GM21723 (cell line): ENCODE measurements around the gene POC1B.

Experiments
- ATAC-seq: cut with Tn5 transposase; IDR thresholded peaks from one replicate; pipeline ENCODE4 v1.9.1; 2021; ENCODE audit warnings: mild to moderate bottlenecking, moderate library complexity; ENCODE audit not compliant: unreplicated experiment

POC1B gene

DNA sequence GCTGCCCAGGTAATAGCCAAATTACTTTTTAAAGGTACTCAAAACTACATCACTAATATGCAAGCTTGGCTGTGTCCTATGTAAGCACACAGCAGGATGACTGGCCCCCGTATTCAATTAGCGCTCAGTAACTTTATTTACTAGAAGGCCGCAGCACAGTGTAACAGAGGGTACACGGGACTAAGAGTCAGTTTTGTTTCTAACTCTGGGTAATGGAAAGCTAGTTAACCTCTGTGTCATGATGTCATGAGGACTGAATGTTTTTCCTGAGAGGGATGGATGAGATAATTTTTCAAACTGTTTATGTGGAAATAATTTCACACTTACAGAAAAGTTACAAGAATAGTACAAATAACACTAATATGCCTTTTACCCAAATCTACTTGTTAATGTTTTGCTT is 28.4 kb downstream of the POC1B start:
- no peak for ATAC-seq

DNA sequence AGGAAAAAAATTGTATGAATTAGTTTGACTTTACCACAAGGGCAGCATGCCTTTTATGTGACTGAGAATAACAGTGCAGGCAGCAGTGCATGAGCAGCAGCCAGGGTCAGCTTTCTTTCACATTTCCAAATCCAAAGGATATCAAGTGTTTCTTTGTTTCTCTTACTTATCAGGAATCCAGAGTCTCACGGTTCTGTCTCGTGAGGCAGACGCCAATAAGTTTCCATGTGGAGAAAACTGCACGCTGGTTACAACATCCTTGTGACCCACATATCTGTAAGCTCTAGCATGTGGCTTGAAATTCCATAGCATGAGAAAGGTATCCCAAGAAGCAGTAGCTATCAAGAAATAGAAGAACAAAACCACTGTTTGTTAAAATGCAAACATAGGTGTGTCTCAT is 28.8 kb downstream of the POC1B start:
- ATAC-seq, result no peak

DNA sequence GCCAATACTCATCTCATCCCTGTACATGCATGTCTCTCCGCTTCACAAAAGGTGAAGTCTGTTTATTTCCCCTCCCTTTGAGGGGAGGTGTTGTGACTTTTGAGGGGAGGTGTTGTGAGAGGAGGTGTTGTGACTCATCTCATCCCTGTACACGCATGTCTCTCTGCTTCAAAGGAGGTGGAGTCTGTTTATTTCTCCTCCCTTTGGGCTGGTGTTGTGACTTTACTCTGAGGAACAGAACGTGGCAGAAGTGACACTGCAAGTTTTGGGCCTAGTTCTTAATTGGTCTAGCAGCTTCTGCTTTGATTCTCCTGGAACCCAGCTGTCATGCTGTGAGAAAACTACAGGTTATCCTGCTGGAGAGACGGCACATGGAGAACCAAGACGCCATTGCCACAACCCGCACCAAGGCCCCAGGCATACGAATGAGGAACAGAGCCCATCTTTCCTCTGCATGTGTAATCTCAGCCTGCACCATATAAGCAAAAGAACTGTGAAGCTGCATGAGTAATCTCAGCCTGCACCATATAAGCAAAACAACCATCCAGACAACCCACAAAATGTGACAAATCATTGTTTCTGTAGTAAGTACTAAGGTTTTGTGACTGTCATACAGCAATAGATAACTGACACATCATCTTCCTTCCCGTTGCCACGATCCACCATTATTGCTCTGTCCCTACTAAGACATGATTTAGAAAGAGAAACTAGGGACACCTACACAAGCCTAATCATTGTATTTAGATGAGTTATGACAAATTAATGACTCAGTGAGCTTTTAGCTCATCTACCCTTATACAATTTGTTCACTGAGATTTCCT is 31.2 kb downstream of the POC1B start:
- no peak for ATAC-seq

DNA sequence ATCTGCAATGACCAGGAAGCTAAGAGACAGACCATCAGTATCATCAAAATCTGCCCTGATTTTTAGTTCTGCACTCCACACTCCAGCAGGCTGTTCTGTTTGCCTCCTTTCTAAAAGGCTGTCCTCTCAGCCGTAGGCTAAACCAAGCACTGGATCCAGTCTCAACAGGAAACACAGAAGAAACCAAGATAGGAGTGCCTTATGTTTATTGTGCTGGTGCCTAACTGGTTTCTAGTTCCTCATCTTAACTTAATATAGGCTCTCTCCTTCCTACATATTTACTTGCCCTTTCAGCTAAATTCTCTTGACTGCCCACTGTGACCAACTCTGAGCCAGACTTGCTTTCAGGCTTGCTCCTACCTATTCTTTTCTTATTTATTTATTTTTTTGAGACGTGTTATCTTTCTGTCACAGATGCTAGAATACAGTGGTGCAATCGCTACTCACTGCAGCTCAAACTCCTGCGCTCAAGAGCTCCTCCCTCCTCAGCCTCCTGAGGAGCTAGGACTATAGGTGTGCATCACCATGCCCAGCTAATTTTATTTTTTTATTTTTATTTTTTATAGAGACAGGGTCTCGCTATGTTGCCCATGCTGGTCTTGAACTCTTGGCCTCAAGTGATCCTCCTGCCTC is 32.1 kb downstream of the POC1B start:
- no peak for ATAC-seq

DNA sequence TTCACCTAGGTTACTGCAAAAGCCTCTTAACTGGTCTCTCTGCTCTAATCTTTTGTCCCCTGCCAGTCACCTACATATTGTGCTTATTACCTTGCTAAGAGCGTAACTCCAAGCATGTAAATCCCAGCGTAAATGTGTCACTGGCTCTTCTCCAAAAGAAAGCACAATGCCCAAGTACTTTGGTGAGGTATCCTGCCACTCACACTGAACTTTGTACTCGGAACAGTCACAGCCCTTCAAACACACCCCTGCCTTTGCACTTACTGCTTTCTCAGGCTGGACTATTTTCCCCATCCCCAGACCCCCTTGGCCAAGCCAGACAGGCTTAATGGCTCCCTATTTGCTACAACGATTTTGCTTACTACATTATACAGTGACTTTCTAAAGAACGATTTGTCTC is 33.0 kb downstream of the POC1B start:
- no peak for ATAC-seq

DNA sequence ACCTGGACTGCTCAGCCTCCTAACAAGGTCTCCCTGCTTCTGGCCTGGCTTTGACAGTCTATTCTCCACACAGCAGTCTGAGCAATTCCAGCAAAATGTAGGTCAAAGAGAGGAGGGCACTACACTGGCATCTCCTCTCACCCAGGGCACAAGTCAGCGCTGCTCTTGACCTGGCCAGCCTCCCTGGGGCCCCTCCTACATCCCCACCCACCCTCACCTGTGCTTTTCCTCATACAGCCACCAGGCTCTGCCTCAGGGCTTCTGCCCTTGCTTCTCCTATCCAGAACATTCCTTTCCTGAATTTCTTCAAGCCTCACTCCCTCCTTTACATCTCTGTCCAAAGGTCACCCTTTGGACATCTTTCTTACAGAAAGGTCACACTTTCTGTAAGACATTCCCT is 34.9 kb downstream of the POC1B start:
- no peak for ATAC-seq

DNA sequence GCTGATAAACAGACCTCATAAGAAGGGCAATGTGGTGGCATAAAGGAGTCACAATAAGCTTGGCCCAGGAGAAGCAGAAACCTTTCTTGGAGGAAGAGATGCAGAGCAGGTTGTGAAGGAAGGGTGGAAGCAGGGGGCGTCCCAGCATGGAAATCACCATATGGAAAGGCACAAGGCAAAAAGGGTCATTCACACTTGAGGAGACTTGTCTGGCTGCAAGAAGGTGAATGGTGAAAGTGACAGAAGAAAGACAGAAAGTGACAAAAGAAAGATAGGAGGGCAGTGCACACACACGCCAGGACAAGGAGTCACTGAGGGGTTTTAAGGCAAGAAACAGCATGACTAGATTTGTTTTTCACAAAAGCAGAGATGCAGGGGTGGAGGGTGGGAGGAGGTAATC is 39.6 kb downstream of the POC1B start:
- no peak for ATAC-seq

DNA sequence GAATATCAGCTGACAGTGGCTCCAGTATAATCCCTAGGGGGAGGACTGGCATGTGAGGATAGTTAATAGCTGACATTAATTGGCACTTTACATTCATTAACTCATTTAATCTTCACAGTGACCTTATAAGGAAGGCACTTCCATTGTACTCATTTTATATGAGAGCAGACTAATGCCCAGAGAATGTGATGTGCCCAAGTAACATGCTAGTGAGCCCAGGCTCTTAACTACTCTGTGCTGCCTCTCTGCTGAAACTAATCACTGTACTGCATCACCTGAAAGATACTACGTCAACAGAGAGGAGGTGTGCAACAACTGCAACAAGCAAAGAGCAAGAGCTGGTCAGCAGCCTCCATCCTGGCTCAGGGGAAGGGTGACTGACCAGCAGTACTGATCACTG is 41.4 kb downstream of the POC1B start:
- no peak for ATAC-seq

DNA sequence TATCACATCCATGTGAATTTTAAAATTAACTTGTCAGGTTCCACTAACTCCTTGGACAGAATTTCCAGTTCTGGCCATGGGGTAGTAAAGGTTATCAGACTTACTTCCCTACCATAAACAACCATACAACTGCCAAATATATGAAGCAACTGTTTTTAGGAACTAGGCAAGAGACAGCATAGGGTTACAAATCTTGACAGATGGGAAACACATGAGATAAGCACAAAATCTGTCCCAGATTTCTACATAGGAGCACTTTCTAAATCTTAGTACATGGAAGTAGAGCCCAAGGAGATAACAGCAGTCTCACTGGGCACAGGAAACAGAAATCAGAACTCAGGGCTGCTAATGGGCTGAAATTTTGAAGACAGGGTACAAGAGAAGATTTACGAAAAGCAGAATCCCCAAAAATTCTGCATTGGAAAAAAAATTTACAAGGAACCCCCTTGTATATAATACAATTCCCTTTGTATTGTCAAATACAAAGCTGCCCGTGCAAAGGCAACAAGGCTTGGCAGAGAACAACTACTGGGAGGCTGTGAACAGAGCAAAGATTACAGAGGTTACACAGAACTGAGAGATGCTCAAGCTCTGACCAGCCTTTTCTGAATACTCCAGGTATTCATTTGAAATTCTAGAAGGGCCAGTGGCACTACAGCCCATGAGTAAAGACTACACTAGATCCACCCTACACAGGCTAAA is 44.5 kb downstream of the POC1B start:
- ATAC-seq, result no peak

DNA sequence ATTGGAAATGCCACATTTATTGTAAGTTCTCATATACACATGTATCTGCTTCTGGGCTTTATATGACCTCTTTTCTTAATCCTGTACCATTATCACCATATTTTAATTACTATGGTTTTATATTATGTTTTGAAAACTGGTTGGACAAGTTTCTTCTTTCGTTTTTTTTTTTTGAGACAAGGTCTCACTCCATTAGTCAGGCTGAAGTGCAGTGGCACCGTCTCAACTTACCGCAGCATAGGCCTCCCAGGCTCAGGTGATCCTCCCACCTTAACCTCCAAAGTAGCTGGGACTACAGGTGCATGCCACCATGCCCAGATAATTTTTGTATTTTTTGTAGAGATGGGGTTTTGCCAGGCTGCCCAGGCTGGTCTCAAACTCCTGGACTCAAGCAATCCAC is 45.9 kb downstream of the POC1B start:
- ATAC-seq, result no peak

DNA sequence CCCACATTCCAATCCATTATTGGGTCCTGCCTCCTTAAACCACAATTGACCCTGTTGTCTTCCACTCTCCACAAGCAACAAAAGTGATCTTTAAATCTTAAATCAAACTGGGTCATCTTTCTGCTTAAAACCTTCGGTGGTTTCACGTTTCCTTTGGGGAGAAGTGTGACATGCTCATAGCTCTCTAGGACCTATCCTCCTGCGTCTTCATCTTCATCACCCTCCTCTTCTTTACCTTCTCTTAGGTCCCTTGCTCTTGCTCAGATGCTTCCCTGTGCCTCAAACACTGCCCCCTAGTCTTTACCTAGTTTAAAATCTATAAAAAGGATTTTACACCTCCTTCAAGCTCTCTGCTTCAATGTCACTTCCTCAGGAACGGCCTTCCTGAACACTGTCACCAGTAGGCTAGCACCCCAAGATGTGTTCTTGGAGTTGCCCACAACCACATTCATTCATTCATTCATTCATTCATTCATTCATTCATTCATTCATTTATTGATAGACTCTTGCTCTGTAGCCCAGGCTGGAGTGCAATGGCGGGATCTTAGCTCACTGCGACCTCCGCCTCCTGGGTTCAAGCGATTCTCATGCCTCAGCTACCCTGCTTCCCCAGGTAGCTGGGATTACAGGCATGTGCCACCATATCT is 48.1 kb downstream of the POC1B start:
- no peak for ATAC-seq

DNA sequence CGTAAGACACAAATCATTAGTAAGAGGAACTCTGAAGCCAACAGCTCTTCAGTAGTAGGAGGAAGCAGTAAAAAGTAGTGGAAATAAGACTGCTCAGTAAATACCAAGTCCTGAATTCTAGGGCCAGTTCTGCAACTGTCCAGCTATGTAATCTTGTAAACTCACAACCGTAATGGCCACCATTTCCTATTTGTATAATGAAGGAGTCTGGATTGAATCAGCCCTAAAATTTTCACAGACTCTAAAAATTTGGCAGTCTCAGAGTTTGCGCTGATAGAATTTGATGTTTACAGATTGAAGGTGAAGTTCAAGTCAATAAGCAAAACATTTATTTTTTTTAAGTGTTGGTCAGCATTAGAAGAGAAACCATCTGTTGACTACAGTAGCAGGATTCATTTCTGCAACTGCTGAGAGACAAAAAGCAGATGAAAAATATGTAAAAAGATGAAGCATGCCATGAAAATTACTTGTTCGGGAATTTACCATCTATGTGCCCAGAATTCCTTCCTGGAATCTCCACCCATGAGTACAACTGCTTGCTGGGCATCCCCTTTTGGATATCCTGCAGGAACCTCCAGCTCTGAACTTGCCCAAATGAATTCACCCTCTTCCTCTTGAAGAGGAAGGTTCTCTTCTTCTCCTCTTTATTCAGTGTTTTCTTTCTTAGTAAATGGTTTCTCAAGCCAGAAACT is 48.8 kb downstream of the POC1B start:
- no peak for ATAC-seq

DNA sequence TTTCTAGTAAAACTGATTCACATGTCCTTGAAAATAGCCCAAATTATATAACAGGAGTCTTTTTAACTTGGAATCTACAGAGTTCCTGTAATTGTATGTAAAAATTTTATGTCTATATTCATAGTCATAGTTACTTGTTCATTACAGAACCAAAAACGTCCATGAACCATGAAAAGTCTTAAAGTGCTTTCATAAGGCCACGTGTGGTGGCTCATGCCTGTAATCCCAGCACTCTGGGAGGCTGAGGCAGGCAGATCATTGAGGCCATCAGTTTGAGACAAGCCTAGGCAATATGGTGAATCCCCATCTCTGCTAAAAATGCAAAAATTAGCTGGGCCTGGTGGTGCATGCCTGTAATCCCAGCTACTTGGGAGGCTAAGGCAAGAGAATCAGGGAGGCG is 49.6 kb downstream of the POC1B start:
- no peak for ATAC-seq

DNA sequence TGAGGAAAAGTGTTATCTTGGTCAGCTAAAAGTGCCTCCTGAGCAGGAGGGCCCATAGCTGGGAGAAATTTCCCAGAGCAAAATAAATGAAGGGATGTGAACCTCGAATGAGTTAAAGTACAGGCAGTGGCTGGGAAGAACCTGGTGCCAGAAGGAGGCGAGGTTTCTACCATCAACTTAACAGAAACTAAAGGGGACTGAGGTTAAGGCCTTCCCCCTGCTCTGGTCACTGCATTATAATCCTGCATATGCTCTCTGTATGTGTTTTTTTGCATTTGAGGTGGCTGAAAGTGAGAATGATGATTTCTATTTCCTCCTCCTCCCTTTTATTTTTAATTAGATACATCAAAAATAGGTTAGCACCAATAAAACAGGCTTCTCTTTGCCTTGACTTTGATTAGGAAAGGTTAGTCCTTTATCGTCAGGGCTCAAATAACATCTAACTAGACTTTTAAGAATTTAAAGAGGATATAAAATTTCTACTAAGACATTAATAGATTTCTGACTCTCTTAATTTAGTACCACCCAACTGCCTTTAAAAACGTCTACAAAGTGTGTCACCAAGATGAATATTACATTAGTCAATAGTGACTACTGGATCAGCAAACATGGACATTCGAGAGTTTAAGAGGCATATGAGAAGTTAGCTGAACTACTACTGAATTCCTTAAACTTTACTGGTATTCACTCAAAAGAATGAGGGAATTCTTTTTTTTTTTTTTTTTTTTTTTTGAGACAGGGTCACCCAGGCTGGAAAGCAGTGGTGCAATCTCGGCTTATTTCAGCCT is 50.5 kb downstream of the POC1B start:
- peak; percentile 38 for ATAC-seq

DNA sequence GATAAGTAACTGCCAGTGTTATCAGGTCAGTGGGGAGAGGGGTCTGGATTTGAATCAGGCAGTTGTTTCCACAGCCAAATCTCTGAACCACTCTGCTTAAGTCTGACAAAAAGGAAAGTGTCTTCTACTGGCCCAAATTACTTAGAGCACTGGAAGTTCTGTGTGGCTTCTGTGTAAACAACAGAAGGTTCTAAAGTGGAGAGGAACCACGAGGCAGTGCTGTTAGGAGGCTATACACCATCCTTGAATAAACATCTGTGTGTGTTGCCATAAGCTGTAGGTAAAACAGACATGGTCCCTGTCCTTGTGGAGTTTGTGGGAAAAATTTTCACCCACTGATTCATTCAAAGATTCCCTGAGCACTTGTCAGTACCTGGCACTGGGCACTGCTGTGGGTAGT is 51.2 kb downstream of the POC1B start:
- ATAC-seq, result no peak

DNA sequence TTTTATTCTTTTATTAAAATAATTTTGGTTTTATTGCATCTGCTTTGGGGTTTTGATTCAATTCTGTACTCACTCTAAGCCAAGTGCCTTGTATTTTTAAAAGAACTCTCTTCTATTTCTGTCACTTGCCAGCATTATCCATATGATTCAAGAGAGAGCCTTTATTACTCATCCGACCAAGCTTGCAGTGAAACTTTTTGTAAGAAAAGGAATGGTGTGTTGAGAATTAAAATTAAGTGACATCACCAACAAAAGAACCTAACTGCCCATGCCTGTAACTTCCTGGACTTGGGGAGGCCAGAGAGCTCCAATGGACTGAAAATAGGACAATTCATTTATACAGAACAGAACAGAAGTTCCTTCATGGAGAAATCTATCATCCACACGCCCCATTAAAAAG is 53.3 kb downstream of the POC1B start:
- ATAC-seq, result no peak

DNA sequence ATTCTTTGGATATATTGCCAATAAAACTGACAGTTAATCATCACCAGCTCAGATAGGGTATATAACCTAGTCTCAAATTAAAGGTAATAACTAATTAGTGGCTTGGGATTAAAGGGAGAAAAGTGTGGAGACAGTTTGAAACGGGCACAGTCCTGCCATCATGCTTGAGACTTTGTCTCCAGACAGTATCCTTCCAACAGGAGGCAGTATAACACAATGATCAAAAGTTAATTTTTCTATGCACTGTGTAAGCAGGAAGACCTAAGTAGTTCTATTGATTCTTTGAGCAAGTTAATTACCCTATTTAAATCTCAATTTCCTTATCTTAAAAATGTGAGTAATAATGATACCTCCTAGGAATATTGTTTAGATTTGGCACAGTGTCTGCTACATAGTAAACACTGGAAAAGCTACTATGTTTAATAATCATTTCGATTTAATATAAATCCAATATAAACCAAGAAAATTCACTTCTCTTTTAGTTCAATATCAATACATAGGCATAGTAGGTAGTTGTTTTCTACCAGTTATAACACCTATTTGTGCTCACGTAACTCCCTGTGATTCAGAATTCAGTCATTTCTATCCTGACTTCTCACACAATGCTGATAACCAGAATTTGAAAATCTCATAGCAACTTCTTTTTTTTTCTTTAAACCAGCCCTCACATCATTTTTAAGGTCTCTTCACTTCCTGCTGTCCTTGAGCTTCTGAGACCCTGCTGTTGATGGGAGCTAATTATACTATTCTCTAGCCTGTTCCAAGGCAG is 54.9 kb downstream of the POC1B start:
- ATAC-seq, result peak; percentile 43

DNA sequence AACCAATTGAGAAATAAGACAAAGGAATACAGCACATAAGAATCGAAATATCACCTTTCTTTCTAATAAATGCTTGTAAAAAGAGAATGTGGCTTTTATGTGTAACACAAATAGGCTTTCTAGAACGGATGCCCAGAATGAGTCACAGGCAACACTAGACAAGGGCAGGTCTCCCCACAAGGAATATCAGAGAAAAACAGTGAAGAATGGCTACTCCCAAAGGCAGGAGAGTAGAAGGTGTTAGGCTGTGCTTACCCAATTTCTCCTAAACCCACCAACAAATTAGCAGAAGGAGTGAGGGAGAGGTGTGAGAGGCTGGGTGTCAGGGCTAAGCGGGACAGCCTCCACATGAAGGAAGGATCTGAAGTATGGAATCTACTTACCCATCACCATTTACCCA is 56.5 kb downstream of the POC1B start:
- ATAC-seq, result peak; percentile 74

DNA sequence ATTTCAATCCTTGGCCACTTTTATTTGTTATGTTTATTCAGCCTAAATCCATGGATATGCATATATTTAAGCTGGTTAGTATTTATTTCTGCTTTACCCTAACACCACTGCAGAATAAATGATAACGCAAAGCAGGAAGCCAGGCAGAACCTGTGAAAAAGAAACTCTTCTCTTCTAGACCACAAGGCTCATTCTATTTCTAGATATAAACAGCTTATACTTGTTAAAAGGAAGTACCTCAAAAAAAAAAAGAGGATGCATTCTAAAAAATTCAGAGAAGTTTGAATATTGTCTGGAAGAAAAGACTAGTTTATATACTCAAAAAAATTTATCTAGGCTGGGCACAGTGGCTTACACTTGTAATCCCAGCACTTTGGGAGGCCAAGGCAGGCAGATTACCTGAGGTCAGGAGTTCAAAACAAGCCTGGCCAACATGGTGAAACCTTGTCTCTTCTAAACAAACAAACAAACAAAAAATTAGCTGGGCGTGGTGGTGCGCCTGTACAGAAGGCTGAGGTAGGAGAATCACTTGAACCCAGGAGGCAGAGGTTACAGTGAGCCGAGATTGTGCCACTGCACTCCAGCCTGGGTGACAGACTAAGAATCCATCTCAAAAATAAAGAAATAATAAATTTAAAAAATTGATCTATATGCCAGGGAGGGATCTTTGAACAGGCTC is 57.1 kb downstream of the POC1B start:
- peak; percentile 90 for ATAC-seq
